ENCODE measurements around the gene SRPRB.

Gene SRPRB

GRCh38 chr3:133855002-133855370, 49.4 kb downstream of the SRPRB start:
- no peak for DNase-seq (ENCODE audit: extremely low spot score)
- ChIA-PET POLR2A (no interaction called here), CTCF (no interaction called here)
- TF ChIP-seq TARDBP (IDR thresholded peaks at IDR 0.05) (no peak), ARNT (IDR thresholded peaks at IDR 0.05) (no peak), NFRKB (IDR thresholded peaks at IDR 0.05) (no peak), FOXA1 (IDR thresholded peaks at IDR 0.05) (no peak), ZNF384 (IDR thresholded peaks at IDR 0.05) (no peak), LEF1 (IDR thresholded peaks at IDR 0.05; ENCODE audit: borderline replicate concordance) (no peak), FOXK2 (IDR thresholded peaks at IDR 0.05) (no peak), ELF4 (IDR thresholded peaks at IDR 0.05) (no peak), HDGF (IDR thresholded peaks at IDR 0.05; ENCODE audit: borderline replicate concordance) (no peak), SUZ12 (IDR thresholded peaks at IDR 0.05) (no peak), SP1 (IDR thresholded peaks at IDR 0.05) (no peak), CTBP1 (IDR thresholded peaks at IDR 0.05; ENCODE audit: borderline replicate concordance) (no peak), FOXM1 (IDR thresholded peaks at IDR 0.05; ENCODE audit: borderline replicate concordance) (no peak), L3MBTL2 (conservative IDR thresholded peaks at IDR 0.05) (no peak), BHLHE40 (IDR thresholded peaks at IDR 0.05; ENCODE audit: borderline replicate concordance) (no peak)
- TF ChIP-seq, protein P1, sequence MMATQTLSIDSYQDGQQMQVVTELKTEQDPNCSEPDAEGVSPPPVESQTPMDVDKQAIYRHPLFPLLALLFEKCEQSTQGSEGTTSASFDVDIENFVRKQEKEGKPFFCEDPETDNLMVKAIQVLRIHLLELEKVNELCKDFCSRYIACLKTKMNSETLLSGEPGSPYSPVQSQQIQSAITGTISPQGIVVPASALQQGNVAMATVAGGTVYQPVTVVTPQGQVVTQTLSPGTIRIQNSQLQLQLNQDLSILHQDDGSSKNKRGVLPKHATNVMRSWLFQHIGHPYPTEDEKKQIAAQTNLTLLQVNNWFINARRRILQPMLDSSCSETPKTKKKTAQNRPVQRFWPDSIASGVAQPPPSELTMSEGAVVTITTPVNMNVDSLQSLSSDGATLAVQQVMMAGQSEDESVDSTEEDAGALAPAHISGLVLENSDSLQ (IDR thresholded peaks at IDR 0.05) = no peak

GRCh38 chr3:133855772-133856171, 50.2 kb downstream of the SRPRB start:
- ChIA-PET CTCF (no interaction called here), POLR2A (no interaction called here)
- TF ChIP-seq LEF1 (IDR thresholded peaks at IDR 0.05; ENCODE audit: borderline replicate concordance) (no peak), NFRKB (IDR thresholded peaks at IDR 0.05) (no peak), FOXA1 (IDR thresholded peaks at IDR 0.05) (no peak), FOXK2 (IDR thresholded peaks at IDR 0.05) (no peak), ARNT (IDR thresholded peaks at IDR 0.05) (no peak), TARDBP (IDR thresholded peaks at IDR 0.05) (no peak), ELF4 (IDR thresholded peaks at IDR 0.05) (no peak), FOXM1 (IDR thresholded peaks at IDR 0.05; ENCODE audit: borderline replicate concordance) (no peak), HDGF (IDR thresholded peaks at IDR 0.05; ENCODE audit: borderline replicate concordance) (no peak)
- TF ChIP-seq, protein P1 (IDR thresholded peaks at IDR 0.05) = no peak
- no peak for DNase-seq (ENCODE audit: extremely low spot score)

DNA sequence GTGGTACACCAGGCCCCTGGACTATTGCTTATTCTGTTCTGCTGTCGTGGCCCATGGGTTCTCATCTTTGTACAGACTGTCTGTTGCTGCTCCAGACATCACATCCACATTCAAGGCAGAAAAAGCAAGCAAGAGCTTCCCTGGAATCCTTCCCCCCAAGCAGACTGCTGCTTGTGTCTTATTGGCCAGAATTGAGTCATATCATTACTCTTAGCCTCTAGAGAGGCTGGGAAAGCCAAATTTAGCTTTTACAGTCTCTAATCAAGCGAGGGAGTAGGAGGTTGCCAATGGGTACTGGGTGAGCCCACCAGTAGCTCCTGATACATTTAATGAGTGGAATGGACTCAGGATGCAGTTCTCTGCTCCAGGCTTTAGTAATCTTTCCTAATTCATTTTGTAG, 50.7 kb downstream of the SRPRB start:
- POLR2A ChIA-PET = no interaction called here
- TF ChIP-seq HDGF (IDR thresholded peaks at IDR 0.05; ENCODE audit: borderline replicate concordance) = no peak
- no peak for TF ChIP-seq ZNF384 (IDR thresholded peaks at IDR 0.05)
- TF ChIP-seq SUZ12 (IDR thresholded peaks at IDR 0.05) = no peak
- no peak for TF ChIP-seq ARNT (IDR thresholded peaks at IDR 0.05)
- TF ChIP-seq FOXM1 (IDR thresholded peaks at IDR 0.05; ENCODE audit: borderline replicate concordance) = no peak
- TF ChIP-seq NFRKB (IDR thresholded peaks at IDR 0.05) = no peak
- no peak for TF ChIP-seq L3MBTL2 (conservative IDR thresholded peaks at IDR 0.05)
- TF ChIP-seq FOXA1 (IDR thresholded peaks at IDR 0.05) = no peak
- TF ChIP-seq SP1 (IDR thresholded peaks at IDR 0.05) = no peak
- TF ChIP-seq TARDBP (IDR thresholded peaks at IDR 0.05) = no peak
- TF ChIP-seq, protein P1 (IDR thresholded peaks at IDR 0.05) = no peak
- TF ChIP-seq FOXK2 (IDR thresholded peaks at IDR 0.05) = no peak
- TF ChIP-seq LEF1 (IDR thresholded peaks at IDR 0.05; ENCODE audit: borderline replicate concordance) = no peak
- TF ChIP-seq BHLHE40 (IDR thresholded peaks at IDR 0.05; ENCODE audit: borderline replicate concordance) = no peak
- no peak for TF ChIP-seq ELF4 (IDR thresholded peaks at IDR 0.05)
- no peak for DNase-seq (ENCODE audit: extremely low spot score)
- CTCF ChIA-PET = no interaction called here

DNA sequence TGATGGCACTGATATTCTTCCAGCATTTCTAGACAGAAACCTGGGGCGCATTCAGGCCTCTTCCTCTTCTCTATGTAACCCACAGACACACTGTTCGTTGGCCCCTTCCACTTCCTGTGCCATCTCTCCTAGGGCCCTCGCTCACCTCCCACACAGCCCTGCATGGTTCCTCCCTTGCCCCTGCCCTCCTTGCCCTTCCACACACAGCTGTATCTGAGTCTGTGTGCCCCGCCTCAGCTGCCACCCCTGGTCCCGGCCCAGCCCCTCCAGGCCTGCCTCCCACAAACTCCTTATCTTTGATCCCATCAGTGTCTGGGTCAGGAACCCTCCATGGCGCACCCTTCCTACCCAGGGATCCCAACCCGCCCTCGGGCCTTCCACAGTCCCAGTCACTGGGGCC, 52.2 kb downstream of the SRPRB start:
- POLR2A ChIA-PET = no interaction called here
- CTCF ChIA-PET = no interaction called here
- TF ChIP-seq ELF4 (IDR thresholded peaks at IDR 0.05) = no peak
- TF ChIP-seq NFRKB (IDR thresholded peaks at IDR 0.05) = no peak
- TF ChIP-seq ARNT (IDR thresholded peaks at IDR 0.05) = no peak
- TF ChIP-seq SUZ12 (IDR thresholded peaks at IDR 0.05) = no peak
- TF ChIP-seq CTBP1 (IDR thresholded peaks at IDR 0.05; ENCODE audit: borderline replicate concordance) = no peak
- TF ChIP-seq FOXM1 (IDR thresholded peaks at IDR 0.05; ENCODE audit: borderline replicate concordance) = no peak
- TF ChIP-seq ZNF384 (IDR thresholded peaks at IDR 0.05) = no peak
- no peak for TF ChIP-seq LEF1 (IDR thresholded peaks at IDR 0.05; ENCODE audit: borderline replicate concordance)
- no peak for TF ChIP-seq BHLHE40 (IDR thresholded peaks at IDR 0.05; ENCODE audit: borderline replicate concordance)
- TF ChIP-seq L3MBTL2 (conservative IDR thresholded peaks at IDR 0.05) = no peak
- TF ChIP-seq, protein P1 (IDR thresholded peaks at IDR 0.05) = no peak
- TF ChIP-seq FOXA1 (IDR thresholded peaks at IDR 0.05) = no peak
- no peak for TF ChIP-seq FOXK2 (IDR thresholded peaks at IDR 0.05)
- TF ChIP-seq TARDBP (IDR thresholded peaks at IDR 0.05) = no peak
- TF ChIP-seq HDGF (IDR thresholded peaks at IDR 0.05; ENCODE audit: borderline replicate concordance) = no peak
- no peak for TF ChIP-seq SP1 (IDR thresholded peaks at IDR 0.05)
- DNase-seq (ENCODE audit: extremely low spot score) = no peak

DNA sequence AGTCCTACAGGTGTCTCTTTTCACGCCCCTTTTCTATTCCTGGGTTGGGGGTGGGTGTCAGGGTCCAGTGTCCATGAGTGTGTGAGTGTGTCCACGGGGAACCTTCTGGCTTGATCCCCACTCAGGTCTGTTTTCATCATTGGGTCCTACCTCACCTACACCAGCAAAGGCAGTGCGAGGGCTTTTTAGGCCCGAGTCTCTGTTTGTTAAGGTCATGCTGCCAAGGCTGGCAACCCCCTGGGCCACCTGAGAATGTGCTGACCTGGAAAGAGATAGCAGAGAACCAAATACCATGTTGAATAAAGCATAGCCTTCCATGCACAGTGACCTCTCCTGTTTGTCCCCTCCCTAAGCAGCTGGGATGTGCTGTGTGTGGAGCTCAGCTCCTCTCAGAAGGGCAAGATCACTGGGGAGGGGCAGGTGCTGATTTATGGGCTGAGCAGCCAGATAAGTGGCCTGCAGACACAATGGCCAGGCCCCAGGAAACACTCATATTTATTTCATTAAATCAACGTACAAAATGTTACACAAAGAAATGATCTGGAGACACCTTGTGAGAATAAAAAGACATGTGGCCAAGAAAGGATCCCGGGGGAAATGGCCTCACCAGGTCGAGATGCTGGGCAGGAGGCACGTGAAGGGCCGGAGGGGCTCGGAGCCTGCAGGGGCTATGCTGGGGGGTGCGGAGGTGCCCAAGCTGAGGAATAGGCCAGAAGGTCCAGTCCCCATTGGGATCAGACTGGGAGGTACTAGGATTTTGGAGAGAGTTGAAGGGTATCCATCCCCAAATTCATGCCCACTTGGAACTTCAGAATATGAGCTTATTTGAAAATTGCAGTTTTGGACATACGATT, 54.0 kb downstream of the SRPRB start:
- ChIA-PET CTCF (no interaction called here), POLR2A (no interaction called here)
- TF ChIP-seq LEF1 (IDR thresholded peaks at IDR 0.05; ENCODE audit: borderline replicate concordance) (no peak), TARDBP (IDR thresholded peaks at IDR 0.05) (no peak), ELF4 (IDR thresholded peaks at IDR 0.05) (no peak), CTBP1 (IDR thresholded peaks at IDR 0.05; ENCODE audit: borderline replicate concordance) (no peak), ZNF384 (IDR thresholded peaks at IDR 0.05) (no peak), NFRKB (IDR thresholded peaks at IDR 0.05) (no peak), L3MBTL2 (conservative IDR thresholded peaks at IDR 0.05) (no peak), FOXK2 (IDR thresholded peaks at IDR 0.05) (no peak), BHLHE40 (IDR thresholded peaks at IDR 0.05; ENCODE audit: borderline replicate concordance) (no peak), SP1 (IDR thresholded peaks at IDR 0.05) (no peak), ARNT (IDR thresholded peaks at IDR 0.05) (no peak)
- no peak for DNase-seq (ENCODE audit: extremely low spot score)
